GM18498 (cell line): ENCODE data around the gene SBF2.

Experiments used
- ATAC-seq: cut with Tn5 transposase; IDR thresholded peaks from one replicate; pipeline ENCODE4 v1.9.1; 2021; ENCODE audit warnings: mild to moderate bottlenecking, moderate library complexity; ENCODE audit not compliant: unreplicated experiment

The SBF2 gene

GRCh38 chr11:10317776-10318526, 23.9 kb upstream of the SBF2 start:
- ATAC-seq: peak; percentile 58

- ATAC-seq: peak; percentile 16
Observed at GRCh38 chr11:10317151-10317755, 23.2 kb upstream of the SBF2 start.

GRCh38 chr11:10315083-10315482, 21.1 kb upstream of the SBF2 start:
- no peak for ATAC-seq

DNA sequence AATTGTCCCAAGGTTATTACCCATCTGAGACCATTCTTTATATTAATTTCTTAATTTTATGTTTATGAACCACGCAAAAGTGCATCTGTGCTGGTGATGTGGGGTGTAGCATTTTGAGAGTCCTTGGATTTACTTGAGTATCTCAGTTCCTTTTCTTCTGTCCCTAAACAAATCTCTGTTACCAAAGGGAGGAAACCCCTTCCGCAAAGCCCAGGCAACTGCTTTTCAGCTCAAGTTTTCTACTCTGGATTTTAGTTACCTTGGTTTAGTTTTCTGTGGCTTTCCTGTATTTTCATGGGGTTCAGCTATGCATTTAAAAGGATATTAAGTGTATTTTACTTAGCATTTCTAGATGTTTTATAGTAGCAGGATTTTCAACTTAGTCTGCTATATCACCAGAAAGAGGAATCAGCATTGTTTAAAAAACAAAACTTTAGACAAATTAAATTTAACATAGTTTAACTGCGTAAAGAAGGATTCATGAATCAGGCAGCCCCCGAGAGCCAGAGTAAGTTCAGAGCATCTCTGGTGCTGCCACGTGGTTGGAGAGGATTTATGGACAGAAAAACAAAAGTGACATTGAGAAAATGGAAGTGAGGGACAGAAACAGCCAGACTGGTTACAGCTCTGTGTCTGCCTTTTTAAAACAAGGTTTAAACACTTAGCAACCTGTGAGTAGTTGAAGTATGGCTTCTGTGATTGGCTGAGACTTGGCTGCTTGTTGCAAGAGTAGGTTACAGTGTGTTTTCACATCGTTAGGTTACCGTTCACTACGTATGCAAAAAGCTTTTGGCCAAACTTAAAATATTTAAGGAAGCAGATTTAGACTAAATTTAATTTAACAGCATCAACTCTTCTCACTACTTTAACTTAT, 20.4 kb upstream of the SBF2 start:
- ATAC-seq: peak; percentile 90

DNA sequence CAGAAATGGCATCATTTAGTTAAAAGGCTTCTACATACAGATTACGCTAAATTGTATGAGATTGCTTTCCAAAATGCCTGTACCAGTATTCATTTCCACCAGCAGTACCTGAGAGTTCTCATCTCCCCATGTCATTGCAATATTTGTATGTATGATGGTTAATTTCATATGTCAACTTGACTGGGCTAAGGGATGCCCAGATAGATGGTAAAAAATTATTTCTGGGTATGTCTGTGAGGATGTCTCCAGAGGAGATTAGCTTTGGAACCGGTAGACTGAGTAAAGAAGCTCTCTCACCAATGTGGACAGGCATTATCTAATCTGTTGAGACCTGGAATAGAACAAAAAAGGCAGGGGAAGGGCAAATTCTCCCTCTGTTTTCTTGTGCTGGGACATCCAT, 17.8 kb upstream of the SBF2 start:
- ATAC-seq: no peak

GRCh38 chr11:10310301-10310841, 16.4 kb upstream of the SBF2 start:
- ATAC-seq: no peak

DNA sequence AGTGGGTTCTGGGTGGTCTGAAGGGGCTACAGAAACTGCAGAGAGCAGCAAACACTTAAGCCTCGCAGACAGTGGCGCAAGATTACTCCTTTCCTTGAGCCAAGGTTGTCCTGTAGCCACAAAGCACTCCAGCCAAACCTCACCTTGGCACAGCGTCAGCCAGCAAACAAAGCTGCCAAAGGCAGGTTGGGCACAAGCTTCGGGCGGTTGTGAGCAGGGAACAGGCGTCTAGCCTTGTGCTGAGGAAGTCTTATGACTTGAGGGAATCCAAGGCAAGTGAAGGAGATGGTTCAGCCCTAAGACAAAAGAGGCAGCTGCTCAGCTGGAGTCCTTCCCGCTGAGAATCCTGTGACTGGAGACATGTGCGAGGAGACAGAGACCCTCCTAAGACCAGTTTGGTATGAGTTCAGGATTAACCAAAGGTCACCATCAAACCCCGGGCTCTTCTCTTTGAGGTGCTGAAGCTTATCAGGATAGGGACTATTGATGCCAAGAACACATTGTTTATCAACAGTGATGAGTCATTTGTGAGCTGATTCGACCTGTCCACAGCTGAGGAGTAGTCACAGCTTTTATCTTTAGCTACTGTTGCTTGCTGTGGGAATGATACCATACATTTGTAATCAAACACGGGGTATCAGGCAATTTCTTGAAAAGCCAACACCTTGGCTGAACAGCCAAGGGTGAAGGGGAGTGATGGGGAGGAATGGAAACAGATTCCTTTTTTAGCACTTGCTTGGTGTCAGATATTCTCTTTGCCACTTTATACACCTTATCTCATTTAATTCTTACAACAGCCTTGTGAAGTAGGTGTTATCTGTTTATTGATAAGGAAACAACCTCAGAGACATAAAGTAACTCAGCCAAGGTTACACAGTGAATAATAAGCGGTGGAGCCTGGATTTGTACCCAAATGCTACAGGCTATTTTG, 15.4 kb upstream of the SBF2 start:
- no peak for ATAC-seq

DNA sequence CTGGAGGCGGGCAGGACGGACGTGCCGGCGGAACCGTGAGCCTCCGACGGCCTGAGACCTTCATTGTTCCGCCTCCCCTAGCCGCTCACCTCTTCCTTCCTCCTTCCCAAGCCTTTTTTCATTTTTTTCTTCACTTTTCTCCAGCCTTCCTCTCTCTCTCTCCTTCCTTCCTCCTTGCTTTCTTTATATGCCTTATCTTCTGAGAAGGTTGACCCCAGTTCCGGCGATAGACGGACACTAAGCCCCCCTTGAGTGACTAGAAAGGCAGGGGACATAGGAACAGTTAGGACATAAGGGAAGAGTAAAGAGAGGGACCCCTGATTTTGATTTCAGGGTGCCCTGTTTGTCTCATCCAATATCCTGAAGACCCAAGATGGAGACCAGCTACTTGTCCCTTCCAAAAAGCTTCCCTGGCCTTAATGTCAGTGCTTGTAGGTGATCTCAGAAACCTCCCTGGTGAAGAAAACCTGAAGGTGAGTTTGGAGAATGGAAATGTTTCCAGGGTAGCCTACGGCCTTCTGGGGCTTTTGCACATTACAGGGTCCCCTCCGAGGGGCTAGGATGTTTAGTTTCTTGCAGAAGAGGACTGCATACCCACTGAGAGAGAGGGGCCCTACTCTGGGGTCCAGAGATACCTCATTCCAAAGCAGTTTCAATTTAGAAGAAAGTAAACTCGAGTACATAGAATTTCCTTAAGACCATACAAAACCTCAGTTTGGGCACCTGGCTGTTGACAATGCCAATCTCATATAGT, 14.4 kb upstream of the SBF2 start:
- ATAC-seq: no peak

- ATAC-seq: peak; percentile 70
Observed at GRCh38 chr11:10307400-10308200, 13.6 kb upstream of the SBF2 start.

GRCh38 chr11:10307022-10307399, 13.0 kb upstream of the SBF2 start:
- no peak for ATAC-seq

- ATAC-seq: no peak
Observed at GRCh38 chr11:10305964-10306918, 12.2 kb upstream of the SBF2 start.

- ATAC-seq: no peak
Observed at GRCh38 chr11:10305262-10305963, 11.4 kb upstream of the SBF2 start.

GRCh38 chr11:10304495-10305261, 10.7 kb upstream of the SBF2 start, which contains the start of gene ADM:
TSS of gene ADM (plus strand) at chr11:10305073. CDS start at chr11:10305701, 628 bp downstream.
- no peak for ATAC-seq

DNA sequence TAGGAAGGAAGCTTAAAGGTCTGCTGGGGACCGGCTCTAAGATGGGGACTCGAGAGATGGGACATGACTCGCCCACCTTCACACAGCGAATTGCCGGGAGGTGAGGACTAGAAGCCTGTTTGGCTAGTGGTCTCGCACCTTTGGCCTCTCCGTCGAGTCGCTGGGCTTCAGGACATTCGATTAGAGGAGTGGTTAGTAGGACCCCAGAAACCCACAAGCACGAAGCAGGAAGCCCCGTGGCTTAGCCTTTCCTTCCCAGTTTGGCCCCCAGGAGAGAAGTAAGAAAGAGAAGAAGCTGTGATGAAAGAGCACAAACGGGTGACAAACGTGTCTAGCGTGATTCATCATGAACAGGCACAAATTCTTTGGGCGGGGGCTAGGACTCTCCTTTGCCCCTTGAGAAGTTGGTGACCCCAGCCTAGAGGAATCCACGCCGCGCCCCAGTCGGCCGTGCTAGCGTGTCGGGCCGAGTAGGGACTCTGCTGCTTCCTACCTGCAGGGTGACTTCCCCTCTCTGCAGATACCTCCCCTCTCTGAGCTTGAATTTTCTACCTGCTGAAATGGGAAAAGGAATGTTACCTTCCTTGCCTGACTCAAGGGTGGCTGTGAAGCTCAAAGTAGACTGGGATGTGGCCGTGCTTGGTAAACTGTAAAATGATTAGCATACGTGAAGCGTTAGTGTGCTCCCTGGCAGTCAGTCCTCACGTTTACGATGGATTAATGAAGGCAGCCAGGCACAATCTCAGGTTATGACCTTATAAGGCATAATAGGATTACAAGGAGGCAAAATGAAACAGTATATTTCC, 9.7 kb upstream of the SBF2 start:
- ATAC-seq: no peak

DNA sequence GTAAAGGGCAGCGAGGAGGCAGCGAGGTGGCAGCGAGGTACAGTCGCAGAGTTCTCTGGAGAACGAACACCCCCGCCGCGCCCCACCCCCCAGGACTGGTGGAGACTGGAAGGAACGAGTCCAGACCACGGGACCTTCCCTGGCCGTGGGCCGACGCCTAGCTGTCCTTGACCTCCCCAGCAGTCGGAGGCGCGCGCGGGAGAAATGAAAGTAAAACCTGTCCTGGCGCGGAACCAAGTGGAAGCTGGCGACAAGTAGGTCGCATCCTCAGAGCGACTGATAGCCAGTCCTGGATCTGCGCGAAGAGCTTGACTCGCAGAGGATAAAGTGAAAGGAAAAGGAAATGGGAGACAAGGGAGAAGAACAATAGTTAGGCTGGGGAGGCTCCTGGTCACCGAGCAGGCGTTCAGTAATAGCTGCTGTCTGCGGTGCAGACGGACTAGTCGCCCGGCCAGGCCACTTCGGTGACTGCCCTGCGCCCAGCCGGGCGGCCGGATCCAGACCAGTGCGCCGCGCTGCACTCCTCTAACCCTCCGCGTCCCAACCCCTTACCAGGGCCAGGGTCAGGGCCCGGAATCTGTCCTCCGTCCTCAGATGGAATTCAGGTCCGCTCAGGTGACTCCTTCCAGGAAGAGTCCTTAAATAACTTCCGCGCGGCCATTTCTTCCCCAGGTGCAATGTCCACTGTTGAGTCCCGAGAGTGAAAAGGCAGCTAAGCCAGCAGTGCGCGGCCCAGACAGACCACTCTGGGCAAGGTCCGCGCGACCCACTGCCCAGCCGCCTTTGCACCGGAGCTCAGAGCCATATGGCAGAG, 8.9 kb upstream of the SBF2 start:
- ATAC-seq: no peak
